ENCODE results near the gene TTC21A. TPM values are rescaled to one million over a fixed set of nuclear protein-coding genes. Genes with fewer than 3 reads are reported as not detected.

TTC21A gene
- total RNA-seq, 1 experiment from 2014 or later, result 5.6 TPM

DNA sequence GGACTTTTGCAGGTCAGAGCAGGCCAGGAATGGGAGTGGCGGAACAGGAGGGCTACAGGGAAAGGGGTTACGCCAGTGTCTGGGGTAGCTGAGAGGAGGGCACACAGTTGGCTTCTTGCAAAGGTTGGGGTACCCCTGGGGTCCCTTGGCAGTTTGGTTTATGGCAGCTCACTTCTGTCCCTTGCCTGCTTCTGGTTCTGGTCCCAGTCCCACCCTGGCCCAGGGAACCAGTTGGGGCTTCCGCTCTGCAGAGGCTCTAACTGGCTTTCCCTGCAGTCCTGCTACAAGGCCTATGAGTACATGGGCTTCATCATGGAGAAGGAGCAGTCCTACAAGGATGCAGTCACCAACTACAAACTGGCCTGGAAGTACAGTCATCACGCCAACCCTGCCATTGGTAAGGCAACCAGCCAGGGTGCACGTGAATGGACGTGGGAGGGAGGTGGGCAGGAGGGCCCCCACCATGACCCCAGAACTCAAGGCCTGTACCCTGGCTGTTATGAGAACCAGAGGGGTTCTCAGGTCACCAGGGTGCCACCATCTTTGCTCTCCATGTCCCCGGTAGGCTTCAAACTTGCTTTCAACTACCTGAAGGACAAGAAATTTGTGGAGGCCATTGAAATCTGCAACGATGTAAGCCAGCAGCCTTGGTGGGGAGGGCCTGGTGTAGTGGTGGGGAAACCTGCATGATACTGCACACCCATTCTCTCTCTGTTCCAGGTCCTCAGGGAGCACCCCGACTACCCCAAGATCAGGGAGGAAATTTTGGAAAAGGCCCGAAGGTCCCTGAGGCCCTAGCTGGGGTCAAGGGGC, 30.7 kb downstream of the TTC21A start:
- Histone ChIP-seq H3K9ac (ENCODE audit: low read length) (no peak overlapping the region), H3K4me2 (ENCODE audit: low read length) (no peak overlapping the region), H3K36me3 (ENCODE audit: control insufficient read depth in 1 of 2, insufficient read depth in 2 of 2, low read length in 2 of 2) (peaks cover 5 to 10% of the 10 kb centered on the region in 2 experiments), H3K4me3 (replicated peaks in 1 of 2; ENCODE audit: low read depth in 1 of 2, low read length in 2 of 2) (no peak overlapping the region), H3K27me3 (ENCODE audit: insufficient read depth, low read length) (no peaks in the 10 kb centered on the region), H3K79me2 (ENCODE audit: insufficient read depth, low read length) (peaks cover 7% of the 10 kb centered on the region; the same call in 1 of the 2 replicates), H3K4me1 (ENCODE audit: control insufficient read depth in 1 of 2, insufficient read depth in 2 of 2, low read length in 2 of 2) (peaks cover 33% of the 10 kb centered on the region in 2 experiments), H3K9me2 (ENCODE audit: insufficient read depth) (no peaks in the 10 kb centered on the region), H2AFZ (ENCODE audit: low read depth, low read length, poor library complexity, severe bottlenecking) (no peak overlapping the region), H3K9me3 (ENCODE audit: control insufficient read depth in 1 of 2, insufficient read depth in 1 of 2, low read depth in 1 of 2, low read length in 2 of 2) (no peaks in the 10 kb centered on the region), H4K20me1 (ENCODE audit: insufficient read depth) (no peaks in the 10 kb centered on the region), H3K27ac (ENCODE audit: low read depth, low read length) (no peak overlapping the region)
- no TSS peak for BruUV-seq (replicated peaks)
- ChIA-PET POLR2A (no interaction called here), CTCF (no interaction called here), RAD21 (ENCODE audit: low non-redundant PET in 1 of 2, low total read pairs in 2 of 2, uncharacterized antibody in 2 of 2, unreplicated experiment in 2 of 2) (no interaction called here)
- ATAC-seq (no peak), DNase-seq (ENCODE audit: low read depth, low spot score) (no peak)
- intact Hi-C loops (cut with micrococcal nuclease), result no loop called here
- TF ChIP-seq EZH2 (IDR thresholded peaks at IDR 0.05), result no peak
- TF ChIP-seq SRF (IDR thresholded peaks at IDR 0.05; ENCODE audit: low read depth), result no peak
- no peak for TF ChIP-seq YY1 (IDR thresholded peaks at IDR 0.05; ENCODE audit: extremely low read depth, insufficient replicate concordance, low read depth, low read length)
- TF ChIP-seq, protein P1, sequence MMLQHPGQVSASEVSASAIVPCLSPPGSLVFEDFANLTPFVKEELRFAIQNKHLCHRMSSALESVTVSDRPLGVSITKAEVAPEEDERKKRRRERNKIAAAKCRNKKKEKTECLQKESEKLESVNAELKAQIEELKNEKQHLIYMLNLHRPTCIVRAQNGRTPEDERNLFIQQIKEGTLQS (IDR thresholded peaks at IDR 0.05), result no peak
- no peak for TF ChIP-seq RAD21 (IDR thresholded peaks at IDR 0.05; ENCODE audit: low read depth)
- no peak for TF ChIP-seq JUND (IDR thresholded peaks at IDR 0.05)
- TF ChIP-seq, protein P2, sequence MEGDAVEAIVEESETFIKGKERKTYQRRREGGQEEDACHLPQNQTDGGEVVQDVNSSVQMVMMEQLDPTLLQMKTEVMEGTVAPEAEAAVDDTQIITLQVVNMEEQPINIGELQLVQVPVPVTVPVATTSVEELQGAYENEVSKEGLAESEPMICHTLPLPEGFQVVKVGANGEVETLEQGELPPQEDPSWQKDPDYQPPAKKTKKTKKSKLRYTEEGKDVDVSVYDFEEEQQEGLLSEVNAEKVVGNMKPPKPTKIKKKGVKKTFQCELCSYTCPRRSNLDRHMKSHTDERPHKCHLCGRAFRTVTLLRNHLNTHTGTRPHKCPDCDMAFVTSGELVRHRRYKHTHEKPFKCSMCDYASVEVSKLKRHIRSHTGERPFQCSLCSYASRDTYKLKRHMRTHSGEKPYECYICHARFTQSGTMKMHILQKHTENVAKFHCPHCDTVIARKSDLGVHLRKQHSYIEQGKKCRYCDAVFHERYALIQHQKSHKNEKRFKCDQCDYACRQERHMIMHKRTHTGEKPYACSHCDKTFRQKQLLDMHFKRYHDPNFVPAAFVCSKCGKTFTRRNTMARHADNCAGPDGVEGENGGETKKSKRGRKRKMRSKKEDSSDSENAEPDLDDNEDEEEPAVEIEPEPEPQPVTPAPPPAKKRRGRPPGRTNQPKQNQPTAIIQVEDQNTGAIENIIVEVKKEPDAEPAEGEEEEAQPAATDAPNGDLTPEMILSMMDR (IDR thresholded peaks at IDR 0.05 in 2 of 3, conservative IDR thresholded peaks at IDR 0.05 in 1 of 3; ENCODE audit: borderline replicate concordance in 1 of 3, insufficient read depth in 1 of 3, low read depth in 2 of 3, low read length in 2 of 3), result no peak
- no peak for TF ChIP-seq CEBPB (IDR thresholded peaks at IDR 0.05; ENCODE audit: low read depth)
- TF ChIP-seq FOSL1 (IDR thresholded peaks at IDR 0.05; ENCODE audit: low read depth), result no peak
- TF ChIP-seq, protein P3, sequence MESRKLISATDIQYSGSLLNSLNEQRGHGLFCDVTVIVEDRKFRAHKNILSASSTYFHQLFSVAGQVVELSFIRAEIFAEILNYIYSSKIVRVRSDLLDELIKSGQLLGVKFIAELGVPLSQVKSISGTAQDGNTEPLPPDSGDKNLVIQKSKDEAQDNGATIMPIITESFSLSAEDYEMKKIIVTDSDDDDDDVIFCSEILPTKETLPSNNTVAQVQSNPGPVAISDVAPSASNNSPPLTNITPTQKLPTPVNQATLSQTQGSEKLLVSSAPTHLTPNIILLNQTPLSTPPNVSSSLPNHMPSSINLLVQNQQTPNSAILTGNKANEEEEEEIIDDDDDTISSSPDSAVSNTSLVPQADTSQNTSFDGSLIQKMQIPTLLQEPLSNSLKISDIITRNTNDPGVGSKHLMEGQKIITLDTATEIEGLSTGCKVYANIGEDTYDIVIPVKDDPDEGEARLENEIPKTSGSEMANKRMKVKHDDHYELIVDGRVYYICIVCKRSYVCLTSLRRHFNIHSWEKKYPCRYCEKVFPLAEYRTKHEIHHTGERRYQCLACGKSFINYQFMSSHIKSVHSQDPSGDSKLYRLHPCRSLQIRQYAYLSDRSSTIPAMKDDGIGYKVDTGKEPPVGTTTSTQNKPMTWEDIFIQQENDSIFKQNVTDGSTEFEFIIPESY (IDR thresholded peaks at IDR 0.05; ENCODE audit: extremely low read depth, insufficient replicate concordance, low read length), result no peak
- TF ChIP-seq EZH2phosphoT487 (IDR thresholded peaks at IDR 0.05; ENCODE audit: borderline replicate concordance), result no peak
- TF ChIP-seq, protein P4, sequence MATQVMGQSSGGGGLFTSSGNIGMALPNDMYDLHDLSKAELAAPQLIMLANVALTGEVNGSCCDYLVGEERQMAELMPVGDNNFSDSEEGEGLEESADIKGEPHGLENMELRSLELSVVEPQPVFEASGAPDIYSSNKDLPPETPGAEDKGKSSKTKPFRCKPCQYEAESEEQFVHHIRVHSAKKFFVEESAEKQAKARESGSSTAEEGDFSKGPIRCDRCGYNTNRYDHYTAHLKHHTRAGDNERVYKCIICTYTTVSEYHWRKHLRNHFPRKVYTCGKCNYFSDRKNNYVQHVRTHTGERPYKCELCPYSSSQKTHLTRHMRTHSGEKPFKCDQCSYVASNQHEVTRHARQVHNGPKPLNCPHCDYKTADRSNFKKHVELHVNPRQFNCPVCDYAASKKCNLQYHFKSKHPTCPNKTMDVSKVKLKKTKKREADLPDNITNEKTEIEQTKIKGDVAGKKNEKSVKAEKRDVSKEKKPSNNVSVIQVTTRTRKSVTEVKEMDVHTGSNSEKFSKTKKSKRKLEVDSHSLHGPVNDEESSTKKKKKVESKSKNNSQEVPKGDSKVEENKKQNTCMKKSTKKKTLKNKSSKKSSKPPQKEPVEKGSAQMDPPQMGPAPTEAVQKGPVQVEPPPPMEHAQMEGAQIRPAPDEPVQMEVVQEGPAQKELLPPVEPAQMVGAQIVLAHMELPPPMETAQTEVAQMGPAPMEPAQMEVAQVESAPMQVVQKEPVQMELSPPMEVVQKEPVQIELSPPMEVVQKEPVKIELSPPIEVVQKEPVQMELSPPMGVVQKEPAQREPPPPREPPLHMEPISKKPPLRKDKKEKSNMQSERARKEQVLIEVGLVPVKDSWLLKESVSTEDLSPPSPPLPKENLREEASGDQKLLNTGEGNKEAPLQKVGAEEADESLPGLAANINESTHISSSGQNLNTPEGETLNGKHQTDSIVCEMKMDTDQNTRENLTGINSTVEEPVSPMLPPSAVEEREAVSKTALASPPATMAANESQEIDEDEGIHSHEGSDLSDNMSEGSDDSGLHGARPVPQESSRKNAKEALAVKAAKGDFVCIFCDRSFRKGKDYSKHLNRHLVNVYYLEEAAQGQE (IDR thresholded peaks at IDR 0.05; ENCODE audit: low read depth), result no peak
- TF ChIP-seq EGR1 (IDR thresholded peaks at IDR 0.05; ENCODE audit: low read depth), result no peak
- no peak for TF ChIP-seq SP1 (IDR thresholded peaks at IDR 0.05; ENCODE audit: low read depth)
- TF ChIP-seq SIN3A (IDR thresholded peaks at IDR 0.05; ENCODE audit: low read depth), result no peak
- TF ChIP-seq POLR2AphosphoS5 (IDR thresholded peaks at IDR 0.05; ENCODE audit: low read depth, low read length), result no peak

All from HCT116 (cell line).